ENCODE data around the gene MED9. TPM values are rescaled to one million over a fixed set of nuclear protein-coding genes. Genes with fewer than 3 reads are reported as not detected.

MED9 gene
- total and polyA plus RNA-seq, 8 donors = 2.9 to 14.5 (median 11.7) TPM

DNA sequence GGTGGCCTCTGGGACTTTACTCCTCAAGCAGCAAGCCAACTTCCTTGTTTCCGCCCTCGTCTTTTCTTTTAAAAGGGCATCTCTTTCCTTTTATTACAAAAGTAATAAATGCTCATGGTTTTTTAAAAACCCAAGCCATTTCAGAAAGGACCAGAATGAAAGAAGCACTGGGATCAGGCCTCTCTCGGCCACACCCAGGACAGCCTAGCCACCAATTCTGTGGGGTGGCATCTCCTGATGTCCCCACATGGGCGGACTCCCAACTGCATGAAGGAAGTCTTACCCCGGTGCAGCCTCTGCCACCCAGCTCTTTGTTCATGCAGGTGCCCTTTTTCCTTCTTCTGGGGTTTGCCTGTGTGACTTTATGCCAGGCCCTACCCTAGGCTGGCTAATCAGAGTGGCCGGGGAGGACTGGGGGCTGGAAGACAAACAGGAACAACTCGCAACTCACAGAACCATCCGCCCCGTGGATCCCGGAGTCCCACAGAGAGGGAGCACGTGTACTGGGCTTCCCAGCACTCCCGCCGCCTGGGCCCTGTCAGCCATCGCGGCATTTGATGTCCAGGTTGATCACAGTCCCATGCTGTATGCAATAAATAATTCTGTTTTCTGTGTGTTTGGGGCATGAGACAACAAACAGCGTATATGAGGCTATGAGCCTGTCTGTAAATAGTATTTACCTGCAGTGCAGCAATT, 22.0 kb downstream of the MED9 start:
- no peak for TF ChIP-seq POLR2AphosphoS5 (IDR thresholded peaks at IDR 0.05)
- TF ChIP-seq POLR2A (IDR thresholded peaks at IDR 0.05) = no peak
- no peak for TF ChIP-seq EP300 (IDR thresholded peaks at IDR 0.05)
- TF ChIP-seq, protein P1, sequence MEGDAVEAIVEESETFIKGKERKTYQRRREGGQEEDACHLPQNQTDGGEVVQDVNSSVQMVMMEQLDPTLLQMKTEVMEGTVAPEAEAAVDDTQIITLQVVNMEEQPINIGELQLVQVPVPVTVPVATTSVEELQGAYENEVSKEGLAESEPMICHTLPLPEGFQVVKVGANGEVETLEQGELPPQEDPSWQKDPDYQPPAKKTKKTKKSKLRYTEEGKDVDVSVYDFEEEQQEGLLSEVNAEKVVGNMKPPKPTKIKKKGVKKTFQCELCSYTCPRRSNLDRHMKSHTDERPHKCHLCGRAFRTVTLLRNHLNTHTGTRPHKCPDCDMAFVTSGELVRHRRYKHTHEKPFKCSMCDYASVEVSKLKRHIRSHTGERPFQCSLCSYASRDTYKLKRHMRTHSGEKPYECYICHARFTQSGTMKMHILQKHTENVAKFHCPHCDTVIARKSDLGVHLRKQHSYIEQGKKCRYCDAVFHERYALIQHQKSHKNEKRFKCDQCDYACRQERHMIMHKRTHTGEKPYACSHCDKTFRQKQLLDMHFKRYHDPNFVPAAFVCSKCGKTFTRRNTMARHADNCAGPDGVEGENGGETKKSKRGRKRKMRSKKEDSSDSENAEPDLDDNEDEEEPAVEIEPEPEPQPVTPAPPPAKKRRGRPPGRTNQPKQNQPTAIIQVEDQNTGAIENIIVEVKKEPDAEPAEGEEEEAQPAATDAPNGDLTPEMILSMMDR (IDR thresholded peaks at IDR 0.05) = no peak
- no peaks in the 10 kb centered on the region for H3K36me3 ChIP-seq
- H3K4me1 ChIP-seq = peaks cover 16 to 35% (median 31%) of the 10 kb centered on the region in 4 donors
- no peaks in the 10 kb centered on the region for H3K9me3 ChIP-seq
- peaks cover 0 to 17% (median 12%) of the 10 kb centered on the region in 3 donors for H3K27me3 ChIP-seq
- H3K27ac ChIP-seq = no peak overlapping the region
- no peak for DNase-seq
- 64 to 81% (median 72%) methylated on average over 16 of the region's 16 CpGs for WGBS, 5 donors
- intact Hi-C loops (cut with DNase I; ENCODE audit: low total_unique reads) = loop anchor here (10.0 kb wide), 1 partner anchor 144 kb away; no protein-coding TSS in a partner anchor
- no peak overlapping the region for H3K4me3 ChIP-seq

DNA sequence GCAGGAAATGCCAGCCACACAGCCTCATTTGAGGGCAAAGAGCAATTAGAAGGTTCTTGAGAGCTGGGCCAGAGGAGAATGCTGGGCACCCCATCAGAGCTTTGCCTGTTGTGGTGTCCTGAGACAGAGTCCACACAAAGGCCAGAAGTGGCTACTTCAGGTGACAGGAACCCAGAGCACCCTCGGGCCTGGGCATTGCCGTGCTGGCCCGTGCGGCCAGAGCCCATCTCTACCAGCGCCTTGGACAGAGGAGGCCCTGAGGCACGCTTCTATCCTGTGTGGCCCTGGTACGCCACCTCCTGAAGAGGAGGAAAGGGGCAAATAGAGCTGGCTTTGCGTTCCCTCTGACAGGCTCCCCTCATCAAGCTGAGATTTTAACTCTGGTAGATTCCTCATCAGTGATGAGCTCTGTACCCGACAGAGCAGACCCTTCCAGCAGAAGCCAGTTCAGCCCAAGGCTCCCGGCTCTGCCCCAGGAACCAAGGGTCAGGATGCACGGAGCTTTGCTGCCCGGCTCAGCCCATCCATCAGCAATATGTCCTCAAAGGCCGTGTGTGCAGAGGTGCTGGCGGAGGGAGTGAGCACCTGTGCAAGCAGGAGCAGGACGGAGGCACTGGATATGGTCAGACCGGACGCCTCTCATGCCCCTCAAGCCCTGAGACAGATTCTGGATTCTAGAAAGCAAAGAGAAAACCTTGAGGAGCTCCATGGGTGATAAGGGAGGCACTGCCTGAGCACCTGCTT, 22.8 kb downstream of the MED9 start:
- Histone ChIP-seq H3K4me1 (peaks cover 16 to 29% (median 22%) of the 10 kb centered on the region in 4 donors), H3K27me3 (peaks cover 0 to 17% (median 12%) of the 10 kb centered on the region in 3 donors), H3K27ac (no peak overlapping the region), H3K9me3 (no peaks in the 10 kb centered on the region), H3K4me3 (no peak overlapping the region), H3K36me3 (no peaks in the 10 kb centered on the region)
- 84 to 91% (median 87%) methylated on average over 11 to 17 of the region's 17 CpGs for WGBS, 5 donors
- DNase-seq = peak in 1 of 2 donors; percentile 3
- TF ChIP-seq POLR2A (IDR thresholded peaks at IDR 0.05) = no peak
- TF ChIP-seq, protein P1 (IDR thresholded peaks at IDR 0.05) = no peak
- TF ChIP-seq POLR2AphosphoS5 (IDR thresholded peaks at IDR 0.05) = no peak
- no peak for TF ChIP-seq EP300 (IDR thresholded peaks at IDR 0.05)
- intact Hi-C loops (cut with DNase I; ENCODE audit: low total_unique reads) = loop anchor here (10.0 kb wide), 2 partner anchors 115 to 145 kb away; no protein-coding TSS in a partner anchor

DNA sequence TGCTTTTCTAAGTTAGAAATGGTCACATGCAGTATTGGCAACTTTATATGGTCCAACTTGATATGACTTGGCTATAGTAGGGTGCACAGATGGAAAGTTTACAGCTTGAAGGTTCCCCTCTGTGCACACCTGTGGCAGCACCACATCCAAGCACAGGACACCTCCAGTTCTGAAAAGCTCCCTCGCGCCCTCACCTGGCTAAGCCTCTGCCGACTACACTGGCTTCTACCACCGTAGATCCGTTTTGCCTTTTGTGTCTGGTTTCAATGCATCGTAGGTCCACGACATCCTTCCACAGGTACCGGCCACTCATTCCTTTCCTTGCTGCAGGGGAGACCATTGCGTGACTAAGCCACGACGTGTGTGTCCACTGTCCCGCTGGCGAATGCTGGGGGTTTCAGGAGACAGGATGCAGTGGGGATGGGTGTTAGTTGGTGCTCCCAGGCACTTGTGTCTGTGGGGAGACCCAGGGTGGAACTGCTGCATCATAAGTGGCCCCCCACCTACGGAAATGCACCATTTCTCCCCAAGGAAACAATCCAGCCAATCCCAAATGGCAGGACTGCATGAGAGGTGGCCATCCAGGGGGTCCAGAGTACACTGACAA, 24.3 kb downstream of the MED9 start:
- intact Hi-C loops (cut with DNase I; ENCODE audit: low total_unique reads) = loop anchor here (10.0 kb wide), 1 partner anchor 114 kb away; no protein-coding TSS in a partner anchor
- WGBS, 5 donors = 56 to 72% (median 69%) methylated on average over 13 to 14 of the region's 14 CpGs
- Histone ChIP-seq H3K9me3 (no peaks in the 10 kb centered on the region), H3K36me3 (no peaks in the 10 kb centered on the region), H3K27ac (no peak overlapping the region), H3K4me3 (no peak overlapping the region), H3K4me1 (peaks cover 5 to 13% (median 7%) of the 10 kb centered on the region in 4 donors), H3K27me3 (peaks cover 0 to 2% (median 0%) of the 10 kb centered on the region in 3 donors)
- no peak for DNase-seq
- no peak for TF ChIP-seq EP300 (IDR thresholded peaks at IDR 0.05)
- TF ChIP-seq, protein P1 (IDR thresholded peaks at IDR 0.05) = peak in 1 of 7 experiments; percentile 25
- no peak for TF ChIP-seq POLR2AphosphoS5 (IDR thresholded peaks at IDR 0.05)
- TF ChIP-seq POLR2A (IDR thresholded peaks at IDR 0.05) = no peak
